GM12801 (cell line): ENCODE results near the gene NME7.

Source experiments
- TF ChIP-seq, protein P1 (sequence below): IDR thresholded peaks from one replicate; pipeline ENCODE4 v1.5.1; 2011; ENCODE audit warnings: control low read depth; ENCODE audit not compliant: insufficient read length; ENCODE audit errors: extremely low read depth

The NME7 gene

DNA sequence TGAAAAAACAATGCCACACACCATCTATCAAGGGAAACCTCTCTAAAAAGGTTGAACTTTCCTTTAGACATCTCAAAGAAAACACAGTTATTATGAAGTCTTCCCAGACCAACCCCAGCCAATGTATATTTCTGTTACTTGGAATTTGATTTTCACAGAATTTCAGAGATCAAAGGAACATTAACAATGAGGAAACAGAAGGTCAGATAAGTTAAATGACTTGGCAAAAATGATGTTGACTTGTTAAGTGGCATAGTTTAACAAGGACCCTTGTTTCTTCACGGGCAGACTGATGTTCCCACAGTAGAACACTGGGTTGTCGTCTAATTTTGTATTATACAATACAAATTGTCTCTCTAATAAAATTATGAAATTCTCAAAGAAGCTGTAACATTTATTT, 29.0 kb downstream of the NME7 start:
- TF ChIP-seq, protein P1, sequence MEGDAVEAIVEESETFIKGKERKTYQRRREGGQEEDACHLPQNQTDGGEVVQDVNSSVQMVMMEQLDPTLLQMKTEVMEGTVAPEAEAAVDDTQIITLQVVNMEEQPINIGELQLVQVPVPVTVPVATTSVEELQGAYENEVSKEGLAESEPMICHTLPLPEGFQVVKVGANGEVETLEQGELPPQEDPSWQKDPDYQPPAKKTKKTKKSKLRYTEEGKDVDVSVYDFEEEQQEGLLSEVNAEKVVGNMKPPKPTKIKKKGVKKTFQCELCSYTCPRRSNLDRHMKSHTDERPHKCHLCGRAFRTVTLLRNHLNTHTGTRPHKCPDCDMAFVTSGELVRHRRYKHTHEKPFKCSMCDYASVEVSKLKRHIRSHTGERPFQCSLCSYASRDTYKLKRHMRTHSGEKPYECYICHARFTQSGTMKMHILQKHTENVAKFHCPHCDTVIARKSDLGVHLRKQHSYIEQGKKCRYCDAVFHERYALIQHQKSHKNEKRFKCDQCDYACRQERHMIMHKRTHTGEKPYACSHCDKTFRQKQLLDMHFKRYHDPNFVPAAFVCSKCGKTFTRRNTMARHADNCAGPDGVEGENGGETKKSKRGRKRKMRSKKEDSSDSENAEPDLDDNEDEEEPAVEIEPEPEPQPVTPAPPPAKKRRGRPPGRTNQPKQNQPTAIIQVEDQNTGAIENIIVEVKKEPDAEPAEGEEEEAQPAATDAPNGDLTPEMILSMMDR, result no peak

GRCh38 chr1:169330927-169331326, 36.7 kb downstream of the NME7 start:
- TF ChIP-seq, protein P1, result no peak

GRCh38 chr1:169329383-169329782, 38.2 kb downstream of the NME7 start:
- TF ChIP-seq, protein P1, result no peak

- TF ChIP-seq, protein P1, result no peak
Measured at GRCh38 chr1:169327875-169328274, 39.7 kb downstream of the NME7 start.

- TF ChIP-seq, protein P1, result no peak
Measured at GRCh38 chr1:169326956-169327268, 40.7 kb downstream of the NME7 start.

GRCh38 chr1:169326261-169326955, 41.2 kb downstream of the NME7 start:
- TF ChIP-seq, protein P1, result no peak

DNA sequence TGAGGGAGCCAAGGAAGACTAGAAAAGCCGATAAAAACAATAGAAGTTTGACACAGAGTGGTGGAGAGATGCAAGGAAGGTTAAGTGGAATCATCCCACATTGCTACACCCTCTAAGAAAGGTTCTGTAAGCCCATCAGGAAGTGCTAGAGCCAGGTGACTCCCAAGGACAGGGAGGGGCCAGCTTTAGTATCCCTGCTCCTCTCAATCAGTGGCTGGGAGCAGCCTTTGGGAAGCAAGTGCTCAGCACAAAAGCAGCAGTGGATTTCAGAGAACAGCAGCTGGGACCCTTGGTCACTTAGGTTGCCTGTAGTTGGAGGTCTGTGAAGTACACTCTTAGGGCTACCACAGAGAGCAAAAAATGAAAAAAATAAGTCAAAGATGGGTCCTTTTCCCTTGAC, 42.5 kb downstream of the NME7 start:
- TF ChIP-seq, protein P1, result no peak
